Measurements from ENCODE around the gene DPYSL4.

The DPYSL4 gene

DNA sequence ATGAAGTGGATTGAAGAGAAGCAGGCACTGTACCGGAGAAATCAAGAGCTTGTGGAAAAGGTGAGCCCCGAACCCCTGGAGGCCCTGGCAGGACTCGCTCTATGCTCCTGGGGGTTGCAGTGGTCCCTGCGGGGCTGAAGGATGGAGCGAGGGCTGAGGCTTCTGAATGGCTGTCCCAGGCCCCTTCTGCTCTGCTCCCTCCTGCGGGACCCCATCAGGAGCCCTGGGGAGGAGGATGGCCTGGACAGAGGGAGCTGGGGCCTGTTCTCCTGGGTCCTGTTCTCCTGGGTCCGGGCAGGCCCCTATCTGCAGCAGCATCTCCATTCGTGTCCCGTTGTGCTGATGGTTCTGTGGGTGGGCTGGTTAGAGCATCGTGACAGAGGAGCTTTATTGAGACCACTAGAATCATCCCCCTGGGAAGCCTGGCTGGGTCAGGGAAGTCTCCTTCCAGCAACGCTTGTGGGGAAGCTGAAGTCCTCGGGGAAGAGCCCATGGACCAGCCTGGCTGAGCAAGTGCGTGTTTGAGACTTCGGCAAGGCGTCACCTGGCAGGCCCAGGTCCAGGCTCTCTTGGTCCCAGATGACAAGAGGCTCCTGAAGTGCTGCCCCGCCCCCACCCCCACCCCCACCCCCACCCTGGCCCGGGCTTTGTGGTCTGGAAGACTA is 41.1 kb upstream of the DPYSL4 start:
- no peak overlapping the region for H3K4me3 ChIP-seq (ENCODE audit: low read depth, low read length)
- TF ChIP-seq, protein P1, sequence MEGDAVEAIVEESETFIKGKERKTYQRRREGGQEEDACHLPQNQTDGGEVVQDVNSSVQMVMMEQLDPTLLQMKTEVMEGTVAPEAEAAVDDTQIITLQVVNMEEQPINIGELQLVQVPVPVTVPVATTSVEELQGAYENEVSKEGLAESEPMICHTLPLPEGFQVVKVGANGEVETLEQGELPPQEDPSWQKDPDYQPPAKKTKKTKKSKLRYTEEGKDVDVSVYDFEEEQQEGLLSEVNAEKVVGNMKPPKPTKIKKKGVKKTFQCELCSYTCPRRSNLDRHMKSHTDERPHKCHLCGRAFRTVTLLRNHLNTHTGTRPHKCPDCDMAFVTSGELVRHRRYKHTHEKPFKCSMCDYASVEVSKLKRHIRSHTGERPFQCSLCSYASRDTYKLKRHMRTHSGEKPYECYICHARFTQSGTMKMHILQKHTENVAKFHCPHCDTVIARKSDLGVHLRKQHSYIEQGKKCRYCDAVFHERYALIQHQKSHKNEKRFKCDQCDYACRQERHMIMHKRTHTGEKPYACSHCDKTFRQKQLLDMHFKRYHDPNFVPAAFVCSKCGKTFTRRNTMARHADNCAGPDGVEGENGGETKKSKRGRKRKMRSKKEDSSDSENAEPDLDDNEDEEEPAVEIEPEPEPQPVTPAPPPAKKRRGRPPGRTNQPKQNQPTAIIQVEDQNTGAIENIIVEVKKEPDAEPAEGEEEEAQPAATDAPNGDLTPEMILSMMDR (IDR thresholded peaks at IDR 0.05; ENCODE audit: low read depth, low read length): no peak

DNA sequence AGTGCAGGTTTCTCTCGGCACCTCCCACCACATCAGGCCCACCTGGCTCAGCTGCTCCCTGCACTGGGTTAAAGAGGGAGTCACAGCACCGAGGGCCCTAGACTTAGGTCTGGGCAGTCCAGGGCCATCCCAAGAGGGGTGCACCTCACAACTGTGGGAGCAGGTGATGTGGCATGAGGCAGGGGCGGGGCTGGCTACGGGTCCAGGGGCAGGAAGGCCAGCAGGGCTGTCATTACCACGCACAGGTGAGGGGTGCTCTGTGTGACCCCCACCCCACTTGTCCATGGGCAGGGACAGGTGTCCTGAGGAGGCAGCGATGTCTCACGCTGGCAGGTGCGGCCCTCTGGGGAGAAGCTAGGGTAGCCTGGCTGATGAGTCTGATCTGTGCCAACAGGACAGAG is 40.5 kb upstream of the DPYSL4 start:
- TF ChIP-seq, protein P1 (IDR thresholded peaks at IDR 0.05; ENCODE audit: low read depth, low read length): no peak

DNA sequence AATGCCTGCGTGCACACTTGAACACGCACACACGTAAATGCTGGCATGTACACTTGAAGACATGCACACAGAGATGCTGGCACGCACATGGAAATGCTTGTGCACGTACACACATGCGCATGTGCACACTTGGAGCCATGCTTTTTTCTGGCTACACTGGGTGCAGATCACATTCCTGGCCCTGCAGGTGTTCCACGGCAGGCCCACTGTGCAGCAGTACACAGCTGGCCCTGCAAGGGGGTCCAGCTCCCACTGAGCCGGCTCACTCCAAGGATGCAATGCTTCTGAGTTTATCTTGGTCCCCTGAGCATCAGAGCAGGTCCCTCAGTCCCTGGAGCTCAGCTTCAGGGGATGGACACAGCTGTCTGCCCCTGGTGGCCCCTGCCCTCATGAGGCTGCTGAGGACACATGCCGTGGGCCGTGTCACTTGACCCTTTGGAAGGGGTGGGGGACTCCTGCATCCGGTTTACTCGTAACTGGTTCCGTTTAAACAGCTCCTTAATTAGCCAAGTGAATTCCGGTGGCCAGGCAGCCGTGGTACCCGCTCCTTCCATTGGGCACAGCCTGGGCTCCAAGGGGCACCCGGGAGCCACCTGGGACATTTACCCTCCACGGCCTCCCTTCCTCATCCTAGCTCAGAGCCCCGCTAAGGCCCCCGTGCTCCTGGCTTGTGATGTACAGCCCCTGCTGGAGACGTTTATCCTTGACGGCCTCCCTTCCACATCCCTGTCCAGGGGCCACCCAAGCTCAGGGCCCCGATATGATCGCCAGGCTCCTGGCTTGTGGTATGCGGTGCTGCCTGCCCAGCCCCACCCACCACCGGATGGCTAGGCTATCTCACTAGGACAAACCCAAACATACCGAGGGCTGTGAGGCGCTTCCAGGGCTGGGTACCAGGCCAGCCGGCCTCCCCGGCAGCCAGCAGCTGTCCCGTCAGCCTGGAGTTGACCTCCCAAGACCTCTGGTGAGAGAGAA is 39.5 kb upstream of the DPYSL4 start:
- TF ChIP-seq, protein P1 (IDR thresholded peaks at IDR 0.05; ENCODE audit: low read depth, low read length): no peak

More for the DNA sequence above, 40.5 kb upstream of the DPYSL4 start:
- no peak overlapping the region for H3K4me3 ChIP-seq (ENCODE audit: low read depth, low read length)

DNA sequence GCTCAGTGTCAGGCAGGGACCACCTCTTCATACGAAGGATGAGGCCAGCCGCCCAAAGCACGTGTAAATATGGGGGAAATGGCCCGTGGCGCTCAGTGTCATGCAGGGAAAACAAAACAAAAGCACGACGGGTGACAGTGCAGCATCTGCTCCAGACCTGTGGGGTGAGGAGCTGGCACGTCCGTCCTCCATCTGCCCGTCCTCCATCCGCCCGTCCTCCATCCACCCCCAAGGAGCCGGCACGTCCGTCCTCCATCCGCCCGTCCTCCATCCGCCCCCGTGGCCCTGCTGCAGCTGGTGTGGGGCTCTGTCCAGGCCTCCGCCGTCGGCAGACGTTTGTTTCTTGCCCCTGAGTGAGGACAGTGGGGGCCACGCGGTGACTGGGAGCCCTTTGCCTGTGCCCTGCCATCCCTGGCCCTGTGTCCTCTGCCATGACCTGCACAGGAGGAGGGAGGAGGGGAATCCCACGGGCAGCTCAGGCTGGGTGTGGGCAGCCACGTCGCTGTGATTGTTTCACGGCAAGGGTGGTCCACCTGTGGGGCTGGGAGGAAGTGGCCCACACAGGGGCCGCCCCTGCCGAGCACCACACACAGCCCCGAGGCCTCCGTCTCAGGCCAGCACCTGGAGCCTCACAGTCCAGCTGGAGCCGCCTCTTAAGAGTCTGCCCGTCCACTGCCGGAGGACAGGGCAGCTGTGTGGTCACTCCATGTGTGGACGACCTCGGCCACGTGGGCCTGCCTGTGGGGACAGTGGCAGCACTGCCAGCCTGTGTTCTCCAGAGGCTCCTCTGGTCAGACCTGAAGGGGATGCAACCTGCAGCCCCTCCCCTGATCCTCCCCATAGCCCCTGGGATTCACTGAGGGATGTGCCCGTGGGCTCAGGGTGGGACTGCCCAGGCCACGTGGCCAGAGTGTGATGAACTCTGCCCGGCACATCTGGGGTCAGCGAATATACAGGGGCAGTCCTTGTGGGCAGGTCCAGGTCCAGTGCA is 38.2 kb upstream of the DPYSL4 start:
- no peak overlapping the region for H3K4me3 ChIP-seq (ENCODE audit: low read depth, low read length)
- TF ChIP-seq, protein P1 (IDR thresholded peaks at IDR 0.05; ENCODE audit: low read depth, low read length): no peak

More for the DNA sequence above, 39.5 kb upstream of the DPYSL4 start:
- H3K4me3 ChIP-seq (ENCODE audit: low read depth, low read length): no peak overlapping the region

DNA sequence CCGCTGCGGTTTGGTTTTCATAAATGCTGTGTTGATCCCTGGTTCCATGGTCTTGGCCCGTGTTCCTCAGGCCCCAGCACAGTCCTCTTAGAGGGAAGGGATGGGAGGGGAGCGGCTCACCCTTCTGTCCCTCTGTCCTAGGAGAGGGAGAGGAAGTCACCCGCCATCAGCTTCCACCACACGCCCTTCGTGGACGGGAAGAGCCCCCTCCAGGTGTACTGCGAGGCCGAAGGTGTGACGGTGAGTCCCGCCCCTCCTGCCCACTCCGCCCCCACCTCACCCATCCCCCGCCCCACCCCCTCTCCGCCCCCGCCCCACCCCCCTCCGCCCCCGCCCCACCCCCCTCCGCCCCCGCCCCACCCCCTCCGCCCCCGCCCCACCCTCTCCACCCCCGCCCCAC is 37.5 kb upstream of the DPYSL4 start:
- TF ChIP-seq, protein P1 (IDR thresholded peaks at IDR 0.05; ENCODE audit: low read depth, low read length): no peak
- no peak overlapping the region for H3K4me3 ChIP-seq (ENCODE audit: low read depth, low read length)

DNA sequence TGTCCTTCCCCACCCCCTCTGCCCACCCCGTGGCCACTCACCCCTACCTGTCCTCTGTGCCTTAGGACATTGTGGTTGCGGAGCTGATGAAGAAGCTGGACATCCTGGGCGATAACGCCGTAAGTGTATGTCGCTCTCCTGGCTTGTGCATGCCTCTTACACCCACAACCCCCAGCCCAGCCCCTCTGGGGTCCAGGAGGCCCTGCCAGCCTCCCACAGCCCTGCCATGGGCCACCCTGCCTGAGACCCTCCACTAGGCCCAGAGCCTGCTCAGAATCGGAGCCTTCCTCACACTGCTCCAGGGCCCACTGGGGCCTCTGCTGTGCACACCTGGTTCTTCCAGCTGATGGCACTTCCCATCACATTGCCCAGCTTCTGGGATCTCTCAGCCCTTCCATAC is 36.8 kb upstream of the DPYSL4 start:
- TF ChIP-seq, protein P1 (IDR thresholded peaks at IDR 0.05; ENCODE audit: low read depth, low read length): no peak

More for the DNA sequence above, 36.8 kb upstream of the DPYSL4 start:
- H3K4me3 ChIP-seq (ENCODE audit: low read depth, low read length): no peak overlapping the region

All from WI38 (cell line).